Esophagus squamous epithelium (tissue), 5 donors: Measurements from ENCODE around the gene FHOD3. TPM values are rescaled to one million over a fixed set of nuclear protein-coding genes. Genes with fewer than 3 reads are reported as not detected.

Experiments used
- DNase-seq: peaks from one replicate; lab custom pipeline; 2025; lab: John Stamatoyannopoulos, UW
- H3K27ac ChIP-seq, 4 donors: fragments of 200-600 bp; sonication (generic); one replicate each; pipeline ENCODE4 v1.5.1; 2016 to 2019; ENCODE audit warnings: mild to moderate bottlenecking in 1 of 4
- H3K27me3 ChIP-seq, 4 donors: fragments of 200-600 bp; sonication (generic); 1 replicate in 3 of 4; 2 replicates in 1 of 4; pipeline versions ENCODE4 v1.5.1 to v1.6.0; 2017 to 2021; ENCODE audit warnings: antibody characterized with exemption in 1 of 4
- H3K36me3 ChIP-seq, 3 donors: fragments of 200-600 bp; sonication (generic); one replicate each; pipeline ENCODE4 v1.5.1; 2016 to 2019
- H3K4me1 ChIP-seq, 3 donors: fragments of 200-600 bp; sonication (generic); one replicate each; pipeline ENCODE4 v1.5.1; 2017 to 2019
- H3K4me3 ChIP-seq, 4 donors: fragments of 200-600 bp; sonication (generic); 1 replicate in 3 of 4; 2 replicates in 1 of 4; pipeline ENCODE4 v1.5.1; 2016 to 2019; ENCODE audit warnings: mild to moderate bottlenecking in 2 of 4, moderate library complexity in 1 of 4
- H3K9me3 ChIP-seq, 3 donors: fragments of 200-600 bp; sonication (generic); one replicate each; pipeline ENCODE4 v1.5.1; 2016 to 2019
- CTCF ChIP-seq, 6 experiments: fragments of 450-650 bp in 4 of 6; fragments of 200-600 bp in 2 of 6; sonication (generic) in 2 of 6; IDR thresholded peaks; one replicate each; pipeline ENCODE4 v1.5.1; 2016 to 2019; ENCODE audit warnings: antibody characterized with exemption in 6 of 6, mild to moderate bottlenecking in 4 of 6, moderate library complexity in 4 of 6
- POLR2A ChIP-seq, 4 donors: fragments of 450-650 bp; IDR thresholded peaks; one replicate each; pipeline ENCODE4 v1.6.1; 2017; ENCODE audit warnings: antibody characterized with exemption in 4 of 4, mild to moderate bottlenecking in 4 of 4, moderate library complexity in 3 of 4
- WGBS, 2 donors: methylation state at CpG; one replicate each; pipeline ENCODE4 v1.1.5; 2018; 5-methylcytosine and 5-hydroxymethylcytosine counted together
- intact Hi-C: fragments of 100-400 bp; cut with DNase I; formaldehyde crosslinking; loops from one replicate; pipeline ENCODE4 v1.15.0; 2022
- total RNA-seq, 4 donors: library from RNA; depleted of rRNA; stranded (reverse); fragments of >200 nt; gene quantifications; one replicate each; pipeline ENCODE4 v1.1.0, GENCODE V29; 2016
- donor health status: DM: yes; HTN: yes; CAD: no.

The FHOD3 gene
- total RNA-seq, 4 donors from 2014 or later, result 3.1 to 29.6 (median 5.7) TPM

GRCh38 chr18:36805105-36805504 is 507.6 kb downstream of the FHOD3 start:
- Histone ChIP-seq H3K4me1 (peaks cover 0 to 5% (median 3%) of the 10 kb centered on the region in 3 donors), H3K9me3 (no peaks in the 10 kb centered on the region), H3K27ac (no peak overlapping the region), H3K27me3 (no peaks in the 10 kb centered on the region), H3K36me3 (peaks cover 0 to 83% (median 0%) of the 10 kb centered on the region in 3 donors), H3K4me3 (no peak overlapping the region)
- TF ChIP-seq CTCF (IDR thresholded peaks at IDR 0.05) (no peak), POLR2A (IDR thresholded peaks at IDR 0.05) (no peak)
- DNase-seq, result no peak
- WGBS, 2 donors, result 96 to 100% methylated on average over 2 of the region's 2 CpGs
- intact Hi-C loops, result no loop called here

- Histone ChIP-seq H3K27ac (no peak overlapping the region), H3K9me3 (no peaks in the 10 kb centered on the region), H3K4me3 (no peak overlapping the region), H3K27me3 (no peaks in the 10 kb centered on the region), H3K4me1 (peaks cover 3 to 23% (median 9%) of the 10 kb centered on the region in 3 donors), H3K36me3 (peaks cover 0 to 79% (median 0%) of the 10 kb centered on the region in 3 donors)
- DNase-seq, result no peak
- intact Hi-C loops, result no loop called here
- TF ChIP-seq POLR2A (IDR thresholded peaks at IDR 0.05), result no peak
- TF ChIP-seq CTCF (IDR thresholded peaks at IDR 0.05), result no peak
- WGBS, 2 donors, result 71 to 76% methylated on average over 2 of the region's 2 CpGs
Observed at GRCh38 chr18:36808681-36809080, 511.2 kb downstream of the FHOD3 start.

- TF ChIP-seq POLR2A (IDR thresholded peaks at IDR 0.05) (no peak), CTCF (IDR thresholded peaks at IDR 0.05) (peak; percentile 38 to 77 (median 65))
- H3K27ac ChIP-seq, result no peak overlapping the region
- no peaks in the 10 kb centered on the region for H3K9me3 ChIP-seq
- 37 to 39% methylated on average over 6 of the region's 6 CpGs for WGBS, 2 donors
- intact Hi-C loops, result no loop called here
- peaks cover 3 to 25% (median 9%) of the 10 kb centered on the region in 3 donors for H3K4me1 ChIP-seq
- no peaks in the 10 kb centered on the region for H3K27me3 ChIP-seq
- no peak for DNase-seq
- H3K4me3 ChIP-seq, result no peak overlapping the region
- peaks cover 0 to 79% (median 0%) of the 10 kb centered on the region in 3 donors for H3K36me3 ChIP-seq
Observed at GRCh38 chr18:36809590-36810381, 512.3 kb downstream of the FHOD3 start.

- H3K4me3 ChIP-seq, result no peak overlapping the region
- DNase-seq, result no peak
- H3K36me3 ChIP-seq, result peaks cover 0 to 79% (median 0%) of the 10 kb centered on the region in 3 donors
- 77 to 83% methylated on average over 3 of the region's 3 CpGs for WGBS, 2 donors
- H3K27ac ChIP-seq, result peak overlapping the region in 3 of 4 donors; percentile 32 to 86 (median 77)
- H3K9me3 ChIP-seq, result no peaks in the 10 kb centered on the region
- intact Hi-C loops, result no loop called here
- H3K4me1 ChIP-seq, result peaks cover 3 to 35% (median 9%) of the 10 kb centered on the region in 3 donors
- TF ChIP-seq CTCF (IDR thresholded peaks at IDR 0.05) (no peak), POLR2A (IDR thresholded peaks at IDR 0.05) (no peak)
- no peaks in the 10 kb centered on the region for H3K27me3 ChIP-seq
Observed at GRCh38 chr18:36811430-36811829, 513.9 kb downstream of the FHOD3 start.

- intact Hi-C loops, result no loop called here
- Histone ChIP-seq H3K27ac (peak overlapping the region in 3 of 4 donors; percentile 32 to 86 (median 77)), H3K9me3 (no peaks in the 10 kb centered on the region), H3K4me3 (no peak overlapping the region), H3K36me3 (peaks cover 0 to 79% (median 0%) of the 10 kb centered on the region in 3 donors), H3K4me1 (peaks cover 3 to 35% (median 9%) of the 10 kb centered on the region in 3 donors), H3K27me3 (no peaks in the 10 kb centered on the region)
- DNase-seq, result no peak
- no peak for TF ChIP-seq CTCF (IDR thresholded peaks at IDR 0.05)
- TF ChIP-seq POLR2A (IDR thresholded peaks at IDR 0.05), result no peak
Observed at GRCh38 chr18:36811955-36812354, 514.4 kb downstream of the FHOD3 start.
